Endothelial cell of umbilical vein (primary cell): Measurements from ENCODE around the gene DNAJC12. TPM values are rescaled to one million over a fixed set of nuclear protein-coding genes. Genes with fewer than 3 reads are reported as not detected.

Experiments
- BruUV-seq: library from RNA; stranded (reverse); fragments of 400-500 nt; replicated peaks from 2 replicates; lab custom pipeline; 2021; lab: Mats Ljungman, UMichigan
- CTCF ChIA-PET: fragments of 300-600, 350-600 bp; sonication (Branson Sonifier 250); formaldehyde crosslinking; loops from one replicate; lab custom pipeline; 2021; ENCODE audit warnings: antibody characterized with exemption, inconsistent platforms; lab: Charles Lee
- POLR2A ChIA-PET: fragments of 300-600, 350-600 bp; sonication (Branson Sonifier 250); formaldehyde crosslinking; loops from one replicate; lab custom pipeline; 2021; ENCODE audit warnings: antibody characterized with exemption, inconsistent platforms; lab: Charles Lee
- DNase-seq: peaks from one replicate; pipeline ENCODE4 v3.0.0-alpha.2; 2011; ENCODE audit warnings: low read depth, low spot score
- FAIRE-seq: peaks from 2 replicates; lab custom pipeline; 2011; peaks lifted over from hg19 to GRCh38; lab: Jason Lieb, UNC
- H2AFZ ChIP-seq: 2 replicates; pipeline ENCODE4 v1.6.0; 2012; ENCODE audit warnings: low read depth, low read length, control low read depth, inconsistent platforms
- H3K27ac ChIP-seq: 2 replicates; pipeline ENCODE4 v1.5.1; 2011; ENCODE audit warnings: low read depth, mild to moderate bottlenecking, control low read depth, low read length, moderate library complexity; ENCODE audit not compliant: insufficient read depth
- H3K27me3 ChIP-seq, 2 experiments: 2 replicates each; pipeline versions ENCODE4 v1.6.0 to v1.6.1; 2011; ENCODE audit warnings: low read length in 2 of 2, mixed read lengths in 1 of 2; ENCODE audit not compliant: control insufficient read depth in 2 of 2, insufficient read depth in 2 of 2
- H3K36me3 ChIP-seq, 2 experiments: 2 replicates in 1 of 2; 3 replicates in 1 of 2; pipeline ENCODE4 v1.5.1; 2011; ENCODE audit warnings: low read length in 2 of 2, mild to moderate bottlenecking in 1 of 2, moderate library complexity in 1 of 2; ENCODE audit not compliant: control insufficient read depth in 2 of 2, insufficient read depth in 2 of 2; ENCODE audit errors: extremely low read depth in 1 of 2
- H3K4me1 ChIP-seq: 3 replicates; pipeline ENCODE4 v1.5.1; 2011; ENCODE audit warnings: mild to moderate bottlenecking, low read length; ENCODE audit not compliant: control insufficient read depth, insufficient read depth; ENCODE audit errors: extremely low read depth
- H3K4me2 ChIP-seq: 2 replicates; pipeline ENCODE4 v1.6.1; 2011; ENCODE audit warnings: low read length, control low read depth, mixed read lengths; ENCODE audit not compliant: insufficient read depth
- H3K4me3 ChIP-seq, 3 experiments: fragments of 200-600 bp in 1 of 3; sonication (generic), shearing (Covaris generic) in 1 of 3; replicated peaks in 1 of 3; 2 replicates each; pipeline ENCODE4 v1.5.1; 2011 to 2016; ENCODE audit warnings: control low read depth in 3 of 3, low read length in 3 of 3, mild to moderate bottlenecking in 2 of 3, inconsistent platforms in 1 of 3, low read depth in 1 of 3, moderate library complexity in 1 of 3; ENCODE audit not compliant: insufficient read depth in 1 of 3
- H3K79me2 ChIP-seq: 2 replicates; pipeline ENCODE4 v1.6.0; 2012; ENCODE audit warnings: low read length, inconsistent platforms; ENCODE audit not compliant: control insufficient read depth, insufficient read depth
- H3K9ac ChIP-seq: replicated peaks from 2 replicates; pipeline ENCODE3; 2011; ENCODE audit warnings: low read length, control low read depth; ENCODE audit not compliant: insufficient read depth; ENCODE audit errors: extremely low read depth
- H3K9me1 ChIP-seq: replicated peaks from 3 replicates; pipeline ENCODE4 v1.6.0; 2011; ENCODE audit warnings: mild to moderate bottlenecking, low read length; ENCODE audit not compliant: control insufficient read depth, insufficient read depth; ENCODE audit errors: extremely low read depth
- H3K9me3 ChIP-seq: replicated peaks from 2 replicates; pipeline ENCODE4 v1.5.1; 2012; ENCODE audit warnings: low read length, inconsistent platforms; ENCODE audit not compliant: control insufficient read depth, insufficient read depth
- H4K20me1 ChIP-seq: replicated peaks from 2 replicates; pipeline ENCODE3; 2011; ENCODE audit warnings: mild to moderate bottlenecking, low read length; ENCODE audit not compliant: control insufficient read depth, insufficient read depth; ENCODE audit errors: extremely low read depth
- CTCF ChIP-seq, 2 donors: IDR thresholded peaks; 1 replicate in 1 of 2; 2 replicates in 1 of 2; pipeline ENCODE4 v1.5.1; 2011; ENCODE audit warnings: low read length in 2 of 2, mild to moderate bottlenecking in 2 of 2, moderate library complexity in 2 of 2, control low read depth in 1 of 2, inconsistent platforms in 1 of 2, low read depth in 1 of 2; ENCODE audit not compliant: insufficient read depth in 1 of 2; ENCODE audit errors: extremely low read depth in 1 of 2
- EZH2 ChIP-seq: IDR thresholded peaks from 2 replicates; pipeline ENCODE4 v1.6.1; 2012; ENCODE audit warnings: borderline replicate concordance, low read depth, mild to moderate bottlenecking, moderate library complexity, low read length, inconsistent platforms; ENCODE audit not compliant: severe bottlenecking
- FOS ChIP-seq: IDR thresholded peaks from 2 replicates; pipeline ENCODE4 v1.6.1; 2011; ENCODE audit warnings: mild to moderate bottlenecking, low read length, moderate library complexity, borderline replicate concordance; ENCODE audit not compliant: insufficient read depth
- GATA2 ChIP-seq: IDR thresholded peaks from 2 replicates; pipeline ENCODE4 v1.7.0; 2011; ENCODE audit warnings: low read depth, mild to moderate bottlenecking, moderate library complexity, mixed read lengths, low read length; ENCODE audit not compliant: insufficient read length, insufficient read depth
- JUN ChIP-seq: IDR thresholded peaks from 2 replicates; pipeline ENCODE4 v1.6.1; 2011; ENCODE audit warnings: borderline replicate concordance, low read depth; ENCODE audit not compliant: insufficient read length, insufficient read depth
- MAX ChIP-seq: IDR thresholded peaks from 2 replicates; pipeline ENCODE4 v1.6.1; 2011; ENCODE audit not compliant: insufficient read depth, insufficient read length
- MYC ChIP-seq: IDR thresholded peaks from one replicate; pipeline ENCODE4 v1.6.1; 2011; ENCODE audit warnings: mild to moderate bottlenecking, low read depth, low read length
- POLR2A ChIP-seq: IDR thresholded peaks from 2 replicates; pipeline ENCODE4 v1.6.1; 2012; ENCODE audit warnings: low read depth, mild to moderate bottlenecking, control low read depth, low read length
- POLR2AphosphoS5 ChIP-seq: IDR thresholded peaks from 2 replicates; pipeline ENCODE4 v1.6.1; 2012; ENCODE audit warnings: low read depth, mild to moderate bottlenecking, control low read depth, low read length, moderate library complexity; ENCODE audit not compliant: insufficient read depth
- dilution Hi-C: fragments of 300-500 bp; cut with MboI; formaldehyde crosslinking; loops from one replicate; pipeline ENCODE4 v1.15.0; 2019; ENCODE audit warnings: low sequenced_read_pairs; ENCODE audit not compliant: extremely low pct_ligation_motif_present
- intact Hi-C: fragments of 100-400 bp; cut with micrococcal nuclease; formaldehyde crosslinking; loops from one replicate; pipeline ENCODE4 v1.10.0; 2022
- polyA plus RNA-seq, 4 experiments: library from polyadenylated mRNA; depleted of rRNA in 3 of 4; stranded (reverse) in 3 of 4; unstranded in 1 of 4; fragments of >200 nt; gene quantifications; 2 replicates each; pipeline versions ENCODE4 v1.2.1 to v1.2.3, GENCODE V29; 2011 to 2012; ENCODE audit warnings: missing spikeins in 1 of 4
- total RNA-seq: library from RNA; stranded (reverse); gene quantifications from 2 replicates; pipeline ENCODE4 v1.2.3, GENCODE V29; 2021

Gene DNAJC12
- total and polyA plus RNA-seq, 2 donors (not counting 3 experiments of a cell fraction or from before 2014, with no cell fraction given): 0.54 to 1.0 TPM

- no peak for TF ChIP-seq GATA2
- TF ChIP-seq FOS: no peak
- TF ChIP-seq POLR2A: no peak
- TF ChIP-seq MYC: no peak
- TF ChIP-seq CTCF (IDR thresholded peaks at IDR 0.05; ENCODE audit: extremely low read depth in 1 of 2, insufficient read depth in 1 of 2, low read depth in 1 of 2, low read length in 2 of 2): no peak
- TF ChIP-seq JUN: no peak
- TF ChIP-seq MAX: no peak
- no peak for TF ChIP-seq POLR2AphosphoS5
- no peak for TF ChIP-seq EZH2
- Histone ChIP-seq H3K27me3 (no peaks in the 10 kb centered on the region), H3K79me2 (no peaks in the 10 kb centered on the region), H3K4me2 (no peak overlapping the region), H3K36me3 (no peaks in the 10 kb centered on the region), H2AFZ (no peak overlapping the region), H3K9me3 (no peaks in the 10 kb centered on the region), H3K9ac (no peak overlapping the region), H4K20me1 (no peaks in the 10 kb centered on the region), H3K27ac (no peak overlapping the region), H3K4me3 (no peak overlapping the region), H3K4me1 (no peaks in the 10 kb centered on the region), H3K9me1 (no peaks in the 10 kb centered on the region)
- dilution Hi-C loops: no loop called here
- FAIRE-seq (no peak), DNase-seq (no peak)
- CTCF ChIA-PET: interaction anchor here (0.9 to 1.8 kb wide), 2 partner anchors 351 to 439 kb away, joined by 3 to 5 read pairs; no protein-coding TSS in a partner anchor
- POLR2A ChIA-PET: no interaction called here
- intact Hi-C loops: no loop called here
- BruUV-seq: no TSS peak
Measured at GRCh38 chr10:67861750-67862432, 23.9 kb upstream of the DNAJC12 start.
